GM23248 (cell line): ENCODE measurements around the gene SPATS2L. TPM values are rescaled to one million over a fixed set of nuclear protein-coding genes. Genes with fewer than 3 reads are reported as not detected.

ENCODE experiments used
- DNase-seq: peaks from one replicate; pipeline ENCODE4 v3.0.0-alpha.2; 2015
- H2AFZ ChIP-seq: fragments of 200-600 bp; sonication (generic); 2 replicates; pipeline ENCODE4 v1.6.1; 2016; ENCODE audit warnings: antibody characterized with exemption
- H3F3A ChIP-seq: fragments of 200-600 bp; sonication (generic); 2 replicates; pipeline ENCODE4 v1.6.1; 2016; ENCODE audit warnings: mild to moderate bottlenecking, antibody characterized with exemption, mixed run types; ENCODE audit not compliant: insufficient read depth
- H3K27ac ChIP-seq: fragments of 200-600 bp; sonication (generic); 2 replicates; pipeline ENCODE4 v1.5.1; 2016; ENCODE audit warnings: mild to moderate bottlenecking
- H3K27me3 ChIP-seq: fragments of 200-600 bp; sonication (generic); replicated peaks from 2 replicates; pipeline ENCODE4 v1.6.1; 2016; ENCODE audit warnings: mild to moderate bottlenecking; ENCODE audit not compliant: insufficient read depth
- H3K36me3 ChIP-seq: fragments of 200-600 bp; sonication (generic); 2 replicates; pipeline ENCODE4 v1.6.1; 2016; ENCODE audit warnings: low read depth, mild to moderate bottlenecking
- H3K4me1 ChIP-seq: fragments of 200-600 bp; sonication (generic); 2 replicates; pipeline ENCODE4 v1.6.1; 2016; ENCODE audit warnings: mild to moderate bottlenecking; ENCODE audit not compliant: insufficient read depth
- H3K4me2 ChIP-seq: fragments of 200-600 bp; sonication (generic); one replicate; pipeline ENCODE4 v1.6.1; 2016; ENCODE audit warnings: mild to moderate bottlenecking; ENCODE audit not compliant: unreplicated experiment
- H3K4me3 ChIP-seq: fragments of 200-600 bp; sonication (generic); 2 replicates; pipeline ENCODE4 v1.5.1; 2016; ENCODE audit warnings: mild to moderate bottlenecking
- H3K79me2 ChIP-seq: fragments of 200-600 bp; sonication (generic); 2 replicates; pipeline ENCODE4 v1.6.1; 2016; ENCODE audit warnings: mild to moderate bottlenecking; ENCODE audit not compliant: insufficient read depth
- H3K9ac ChIP-seq: fragments of 200-600 bp; sonication (generic); 2 replicates; pipeline ENCODE4 v1.6.1; 2016; ENCODE audit warnings: mild to moderate bottlenecking
- H3K9me2 ChIP-seq: fragments of 200-600 bp; sonication (generic); 2 replicates; pipeline ENCODE4 v1.6.1; 2016; ENCODE audit warnings: mixed run types, mild to moderate bottlenecking, moderate library complexity; ENCODE audit not compliant: insufficient read depth
- H3K9me3 ChIP-seq: fragments of 200-600 bp; sonication (generic); one replicate; pipeline ENCODE4 v1.6.1; 2017; ENCODE audit warnings: low read depth
- H4K20me1 ChIP-seq: fragments of 200-600 bp; sonication (generic); 2 replicates; pipeline ENCODE4 v1.6.0; 2016; ENCODE audit not compliant: insufficient read depth
- EZH2 ChIP-seq: fragments of 200-600 bp; sonication (generic); IDR thresholded peaks from 2 replicates; pipeline ENCODE4 v1.6.1; 2018; ENCODE audit warnings: antibody characterized with exemption, mild to moderate bottlenecking; ENCODE audit not compliant: insufficient read depth, poor library complexity, severe bottlenecking
- EZH2phosphoT487 ChIP-seq: fragments of 200-600 bp; sonication (generic); IDR thresholded peaks from 2 replicates; pipeline ENCODE4 v1.6.1; 2018; ENCODE audit warnings: antibody characterized with exemption, moderate library complexity, mild to moderate bottlenecking, low read depth; ENCODE audit not compliant: insufficient read depth
- WGBS, 2 experiments: methylation state at CpG; one replicate each; pipeline ENCODE4 v1.1.6; 2015 to 2017; ENCODE audit warnings: low lambda C conversion rate in 2 of 2, low coverage in 1 of 2; ENCODE audit errors: missing lambda C conversion rate in 2 of 2; 5-methylcytosine and 5-hydroxymethylcytosine counted together
- in situ Hi-C: fragments of 300-500 bp; cut with MboI; formaldehyde crosslinking; loops from 2 replicates; pipeline ENCODE4 v1.15.0; 2020
- polyA plus RNA-seq: library from polyadenylated mRNA; unstranded; fragments of >200 nt; fragmentation: Nextera tagmentation; extraction: Ambion mirVana; gene quantifications from 2 replicates; pipeline ENCODE4 v1.2.1, GENCODE V29; 2016
- total RNA-seq: library from RNA; depleted of rRNA; stranded (reverse); fragments of >200 nt; shearing (Covaris generic); gene quantifications from 2 replicates; pipeline ENCODE4 v1.2.3, GENCODE V29; 2014

Gene SPATS2L
- total and polyA plus RNA-seq, 2 experiments from 2014 or later = 78.3 to 128 TPM

GRCh38 chr2:200490001-200490400, 183.5 kb downstream of the SPATS2L start:
- no peak for DNase-seq
- Histone ChIP-seq H4K20me1 (no peaks in the 10 kb centered on the region), H3K9me3 (no peaks in the 10 kb centered on the region), H3K4me1 (peaks cover 6% of the 10 kb centered on the region), H2AFZ (no peak overlapping the region), H3K4me2 (no peak overlapping the region), H3K36me3 (peaks cover 20% of the 10 kb centered on the region), H3K27me3 (no peaks in the 10 kb centered on the region), H3K79me2 (no peaks in the 10 kb centered on the region), H3K9ac (no peak overlapping the region), H3K4me3 (no peak overlapping the region), H3K27ac (no peak overlapping the region), H3K9me2 (no peaks in the 10 kb centered on the region), H3F3A (peaks cover 18% of the 10 kb centered on the region)
- 97 to 98% methylated on average over 21 to 22 of the region's 22 CpGs for WGBS, 2 experiments
- no peak for TF ChIP-seq EZH2
- no peak for TF ChIP-seq EZH2phosphoT487
- in situ Hi-C loops = no loop called here

GRCh38 chr2:200492656-200493055, 186.2 kb downstream of the SPATS2L start:
- H2AFZ ChIP-seq = no peak overlapping the region
- no peaks in the 10 kb centered on the region for H3K9me2 ChIP-seq
- no peak for DNase-seq
- H3K27me3 ChIP-seq = no peaks in the 10 kb centered on the region
- no peaks in the 10 kb centered on the region for H3K79me2 ChIP-seq
- H3K36me3 ChIP-seq = peaks cover 27% of the 10 kb centered on the region
- no peaks in the 10 kb centered on the region for H3K4me1 ChIP-seq
- in situ Hi-C loops = no loop called here
- no peak overlapping the region for H3K4me3 ChIP-seq
- H3K9ac ChIP-seq = no peak overlapping the region
- H3F3A ChIP-seq = peaks cover 4% of the 10 kb centered on the region; the same call in 1 of the 2 replicates
- TF ChIP-seq EZH2 (no peak), EZH2phosphoT487 (no peak)
- no peak overlapping the region for H3K27ac ChIP-seq
- H4K20me1 ChIP-seq = no peaks in the 10 kb centered on the region
- H3K9me3 ChIP-seq = no peaks in the 10 kb centered on the region
- no peak overlapping the region for H3K4me2 ChIP-seq

DNA sequence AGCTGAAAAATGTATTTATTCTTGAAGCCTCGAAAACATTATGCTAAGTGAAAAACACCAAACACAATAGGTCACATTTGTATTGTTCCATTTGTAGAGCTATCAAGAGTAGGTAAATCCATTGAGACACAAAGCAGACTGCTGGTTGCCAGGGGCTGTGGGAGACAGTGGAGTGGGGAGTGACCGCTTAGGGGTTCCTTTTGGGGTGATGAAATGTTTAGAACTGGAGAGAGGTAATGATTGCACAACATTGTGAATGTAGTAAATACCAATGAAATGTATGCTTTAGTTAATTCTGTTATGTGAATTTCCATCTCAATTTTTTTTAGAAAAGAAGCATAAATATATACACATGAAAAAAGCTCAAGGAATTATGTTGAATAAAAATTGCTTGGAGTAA, 187.6 kb downstream of the SPATS2L start:
- no peak overlapping the region for H3K4me2 ChIP-seq
- H4K20me1 ChIP-seq = no peaks in the 10 kb centered on the region
- H2AFZ ChIP-seq = no peak overlapping the region
- in situ Hi-C loops = no loop called here
- no peaks in the 10 kb centered on the region for H3K4me1 ChIP-seq
- H3K4me3 ChIP-seq = no peak overlapping the region
- peaks cover 14% of the 10 kb centered on the region for H3F3A ChIP-seq
- H3K9me2 ChIP-seq = no peaks in the 10 kb centered on the region
- DNase-seq = no peak
- H3K9ac ChIP-seq = no peak overlapping the region
- H3K27ac ChIP-seq = no peak overlapping the region
- no peaks in the 10 kb centered on the region for H3K27me3 ChIP-seq
- TF ChIP-seq EZH2phosphoT487 (no peak), EZH2 (no peak)
- H3K9me3 ChIP-seq = no peaks in the 10 kb centered on the region
- H3K79me2 ChIP-seq = no peaks in the 10 kb centered on the region
- peaks cover 27% of the 10 kb centered on the region for H3K36me3 ChIP-seq
- WGBS, 2 experiments = 93 to 100% methylated on average over 2 of the region's 2 CpGs

DNA sequence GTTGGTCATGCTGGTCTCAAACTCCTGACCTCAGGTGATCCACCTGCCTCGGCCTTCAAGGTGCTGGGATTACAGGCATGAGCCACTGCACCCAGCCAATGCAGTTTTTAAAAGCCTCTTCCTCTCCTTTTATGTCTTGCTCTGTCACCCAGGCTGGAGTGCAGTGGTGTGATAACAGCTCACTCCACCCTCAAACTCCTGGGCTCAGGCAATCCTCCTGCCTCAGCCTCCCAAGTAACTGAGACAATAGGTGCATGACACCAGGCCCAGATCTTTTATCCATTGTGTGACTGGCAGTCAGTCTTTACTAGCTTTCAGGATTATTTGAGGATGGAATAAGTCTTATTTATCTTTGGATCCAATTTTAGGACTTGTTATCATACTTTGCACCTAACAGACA, 190.2 kb downstream of the SPATS2L start:
- TF ChIP-seq EZH2phosphoT487 = no peak
- TF ChIP-seq EZH2 = no peak
- Histone ChIP-seq H3K9ac (no peak overlapping the region), H4K20me1 (no peaks in the 10 kb centered on the region), H3K27me3 (no peaks in the 10 kb centered on the region), H3K4me1 (no peaks in the 10 kb centered on the region), H3K9me2 (no peaks in the 10 kb centered on the region), H3F3A (peaks cover 12% of the 10 kb centered on the region), H2AFZ (no peak overlapping the region), H3K4me3 (no peak overlapping the region), H3K4me2 (no peak overlapping the region), H3K36me3 (peaks cover 21% of the 10 kb centered on the region), H3K79me2 (no peaks in the 10 kb centered on the region), H3K27ac (no peak overlapping the region), H3K9me3 (no peaks in the 10 kb centered on the region)
- in situ Hi-C loops = no loop called here
- WGBS, 2 experiments = 90 to 95% methylated on average over 1 of the region's 1 CpG
- no peak for DNase-seq

GRCh38 chr2:200498402-200499162, 192.1 kb downstream of the SPATS2L start:
- Histone ChIP-seq H3K27ac (peak overlapping the region; percentile 13; the same call in 1 of the 2 replicates), H2AFZ (no peak overlapping the region), H3K4me1 (no peaks in the 10 kb centered on the region), H3K9ac (no peak overlapping the region), H3K79me2 (no peaks in the 10 kb centered on the region), H3K4me2 (no peak overlapping the region), H3F3A (peaks cover 12% of the 10 kb centered on the region), H3K9me2 (no peaks in the 10 kb centered on the region), H4K20me1 (no peaks in the 10 kb centered on the region), H3K27me3 (no peaks in the 10 kb centered on the region), H3K4me3 (no peak overlapping the region), H3K9me3 (no peaks in the 10 kb centered on the region), H3K36me3 (peaks cover 14% of the 10 kb centered on the region; the same call in 1 of the 2 replicates)
- TF ChIP-seq EZH2 (no peak), EZH2phosphoT487 (no peak)
- DNase-seq = peak; percentile 61
- 52 to 55% methylated on average over 2 of the region's 2 CpGs for WGBS, 2 experiments
- in situ Hi-C loops = no loop called here
